ENCODE results near the gene EXOSC10.

The EXOSC10 gene

DNA sequence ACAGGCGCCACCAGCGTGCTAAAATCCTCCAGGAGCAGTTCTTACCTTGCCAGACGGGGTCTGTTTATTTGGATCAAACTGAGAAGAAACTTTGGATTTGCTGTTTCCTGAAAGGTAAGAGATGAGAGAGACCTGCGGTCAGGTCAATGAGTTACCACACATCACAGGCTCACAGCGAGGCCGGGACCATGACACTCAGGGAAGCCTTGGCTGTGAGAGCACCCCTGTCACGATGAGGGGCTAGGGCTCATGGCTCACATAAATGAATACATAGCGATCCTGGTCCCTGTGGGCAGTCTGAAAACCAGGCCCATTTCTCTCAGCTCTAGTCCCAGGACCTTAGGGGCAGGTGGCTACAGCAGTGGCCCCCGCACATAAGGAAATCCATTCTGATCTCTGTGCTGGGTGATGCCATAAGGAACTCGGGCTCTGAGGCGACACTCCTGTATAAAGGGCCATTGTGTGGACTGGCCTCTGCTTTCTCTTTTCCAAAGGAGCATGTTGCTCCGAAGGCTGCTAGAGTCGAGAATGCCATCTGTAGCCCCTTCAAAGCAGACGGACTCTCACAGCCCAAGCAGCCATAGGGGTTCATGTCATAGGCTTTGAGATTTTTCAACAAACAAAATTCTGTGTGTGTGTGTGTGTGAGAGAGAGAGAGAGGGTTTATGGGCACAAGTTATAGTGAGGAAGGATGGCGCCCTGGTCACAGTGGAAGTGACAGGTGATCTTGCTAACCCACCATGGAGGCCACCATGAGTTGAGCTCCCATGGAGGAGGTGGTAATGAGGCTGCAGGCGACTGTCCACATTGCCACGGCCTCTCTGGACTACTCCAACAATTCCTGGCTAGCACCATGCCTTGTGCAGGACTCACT lies 30.8 kb downstream of the EXOSC10 start:
- TF ChIP-seq EP300 (IDR thresholded peaks at IDR 0.05; ENCODE audit: borderline replicate concordance) (no peak), EGR1 (IDR thresholded peaks at IDR 0.05) (no peak), ZBTB7A (IDR thresholded peaks at IDR 0.05; ENCODE audit: low read depth) (no peak)

DNA sequence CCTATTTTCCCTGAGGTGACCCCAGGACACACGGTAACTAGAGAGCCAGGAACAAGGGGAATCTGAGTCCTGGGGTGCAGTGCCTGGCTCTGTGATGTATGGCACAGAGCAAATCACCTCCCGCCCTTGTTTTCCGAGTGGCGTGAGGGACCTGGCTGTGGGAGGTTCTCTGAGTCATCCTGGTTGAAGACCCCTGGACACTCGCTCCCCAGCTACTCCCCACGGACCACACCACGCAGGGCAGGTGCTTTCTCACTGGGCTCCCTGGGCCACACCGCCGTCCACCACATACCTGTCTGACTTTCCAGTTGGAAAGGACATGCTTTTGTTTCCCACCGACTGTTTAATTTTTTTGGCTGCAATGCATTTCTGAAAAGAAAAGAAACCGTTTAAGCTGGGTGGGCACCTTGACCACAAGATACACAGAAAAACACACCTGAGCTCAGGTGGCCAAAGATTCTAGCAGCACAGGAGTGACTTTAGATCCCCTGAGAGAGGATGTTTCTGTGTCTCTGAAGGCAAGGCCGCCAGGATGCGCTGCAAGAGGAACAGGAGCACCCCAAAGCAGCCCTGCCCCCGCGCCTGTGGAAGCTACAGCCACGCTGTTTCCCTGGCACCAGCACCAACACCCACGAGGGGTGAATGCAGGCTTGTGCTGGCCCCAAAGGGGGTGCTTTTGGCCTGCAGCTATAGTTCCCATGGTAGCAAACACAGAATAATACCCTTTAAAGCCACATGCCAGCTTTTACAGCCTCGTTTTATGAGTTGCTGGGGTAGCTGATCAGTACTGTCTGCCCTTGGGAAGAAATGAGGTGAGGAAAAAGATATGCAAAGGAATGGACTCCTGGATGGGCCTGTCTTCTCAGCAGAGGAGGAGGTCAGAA lies 31.7 kb downstream of the EXOSC10 start:
- TF ChIP-seq EP300 (IDR thresholded peaks at IDR 0.05; ENCODE audit: borderline replicate concordance) (no peak), REST (IDR thresholded peaks at IDR 0.05; ENCODE audit: low read depth) (no peak), TAF1 (IDR thresholded peaks at IDR 0.05; ENCODE audit: low read depth) (no peak), YY1 (IDR thresholded peaks at IDR 0.05; ENCODE audit: low read depth) (no peak), NFIC (IDR thresholded peaks at IDR 0.05) (no peak), CEBPB (IDR thresholded peaks at IDR 0.05) (no peak), EGR1 (IDR thresholded peaks at IDR 0.05) (no peak), MAX (IDR thresholded peaks at IDR 0.05) (no peak)
- TF ChIP-seq, protein P1, sequence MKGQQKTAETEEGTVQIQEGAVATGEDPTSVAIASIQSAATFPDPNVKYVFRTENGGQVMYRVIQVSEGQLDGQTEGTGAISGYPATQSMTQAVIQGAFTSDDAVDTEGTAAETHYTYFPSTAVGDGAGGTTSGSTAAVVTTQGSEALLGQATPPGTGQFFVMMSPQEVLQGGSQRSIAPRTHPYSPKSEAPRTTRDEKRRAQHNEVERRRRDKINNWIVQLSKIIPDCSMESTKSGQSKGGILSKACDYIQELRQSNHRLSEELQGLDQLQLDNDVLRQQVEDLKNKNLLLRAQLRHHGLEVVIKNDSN (IDR thresholded peaks at IDR 0.05), result no peak

- TF ChIP-seq TCF12 (IDR thresholded peaks at IDR 0.05; ENCODE audit: low read depth), result no peak
- TF ChIP-seq RAD21 (IDR thresholded peaks at IDR 0.05; ENCODE audit: low read depth), result no peak
- TF ChIP-seq CEBPB (IDR thresholded peaks at IDR 0.05), result no peak
- TF ChIP-seq, protein P1 (IDR thresholded peaks at IDR 0.05), result no peak
- TF ChIP-seq ZBTB7A (IDR thresholded peaks at IDR 0.05; ENCODE audit: low read depth), result no peak
- no peak for TF ChIP-seq FOXM1 (IDR thresholded peaks at IDR 0.05; ENCODE audit: borderline replicate concordance, low read depth)
- TF ChIP-seq EGR1 (IDR thresholded peaks at IDR 0.05), result no peak
- TF ChIP-seq TEAD4 (IDR thresholded peaks at IDR 0.05), result no peak
- TF ChIP-seq YY1 (IDR thresholded peaks at IDR 0.05; ENCODE audit: low read depth), result no peak
- TF ChIP-seq REST (IDR thresholded peaks at IDR 0.05; ENCODE audit: low read depth), result no peak
- no peak for TF ChIP-seq CREB1 (IDR thresholded peaks at IDR 0.05; ENCODE audit: low read depth)
- TF ChIP-seq EP300 (IDR thresholded peaks at IDR 0.05; ENCODE audit: borderline replicate concordance), result no peak
- TF ChIP-seq TAF1 (IDR thresholded peaks at IDR 0.05; ENCODE audit: low read depth), result no peak
Measured at GRCh38 chr1:11065796-11066195, 33.9 kb downstream of the EXOSC10 start.

DNA sequence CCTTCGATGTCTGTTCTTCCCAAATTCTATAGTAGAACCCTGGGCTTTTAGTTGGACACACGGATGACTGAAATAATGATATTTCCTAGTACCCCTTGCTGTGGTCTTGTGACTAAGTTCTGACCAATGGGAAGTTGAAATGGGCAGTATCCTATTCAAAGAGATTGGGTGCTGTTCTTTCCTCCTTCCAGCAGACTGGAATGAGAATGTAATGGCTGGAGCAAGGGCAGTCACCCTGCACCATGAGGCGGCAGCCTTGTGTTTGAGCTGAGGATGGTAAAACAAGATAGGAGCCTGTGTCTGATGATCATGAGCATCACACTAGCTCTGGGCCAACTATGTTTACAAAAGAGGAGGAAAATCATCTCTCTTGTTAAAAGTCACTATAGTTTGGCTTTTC lies 34.7 kb downstream of the EXOSC10 start:
- no peak for TF ChIP-seq TAF1 (IDR thresholded peaks at IDR 0.05; ENCODE audit: low read depth)
- no peak for TF ChIP-seq EGR1 (IDR thresholded peaks at IDR 0.05)
- TF ChIP-seq FOXM1 (IDR thresholded peaks at IDR 0.05; ENCODE audit: borderline replicate concordance, low read depth), result no peak
- TF ChIP-seq, protein P1 (IDR thresholded peaks at IDR 0.05), result no peak
- TF ChIP-seq NFIC (IDR thresholded peaks at IDR 0.05), result no peak
- no peak for TF ChIP-seq YY1 (IDR thresholded peaks at IDR 0.05; ENCODE audit: low read depth)
- TF ChIP-seq ZBTB7A (IDR thresholded peaks at IDR 0.05; ENCODE audit: low read depth), result no peak
- no peak for TF ChIP-seq REST (IDR thresholded peaks at IDR 0.05; ENCODE audit: low read depth)
- TF ChIP-seq TEAD4 (IDR thresholded peaks at IDR 0.05), result no peak
- no peak for TF ChIP-seq CREB1 (IDR thresholded peaks at IDR 0.05; ENCODE audit: low read depth)
- TF ChIP-seq CEBPB (IDR thresholded peaks at IDR 0.05), result no peak
